IMR-90 (cell line): ENCODE measurements around the gene GLS.

Experiments used
- CEBPB ChIP-seq: IDR thresholded peaks from 2 replicates; pipeline ENCODE4 v1.6.1; 2012; ENCODE audit warnings: low read depth, low read length, improper control_type of control experiment
- CHD1 ChIP-seq: IDR thresholded peaks from 2 replicates; pipeline ENCODE4 v1.6.1; 2012; ENCODE audit warnings: low read depth, low read length, improper control_type of control experiment
- FOS ChIP-seq: fragments of 150-350 bp; IDR thresholded peaks from 2 replicates; pipeline ENCODE4 v1.6.1; 2016; ENCODE audit warnings: low read depth, low read length
- MAFK ChIP-seq: IDR thresholded peaks from 2 replicates; pipeline ENCODE4 v1.6.1; 2012; ENCODE audit warnings: low read depth, low read length, improper control_type of control experiment
- MAZ ChIP-seq: IDR thresholded peaks from 2 replicates; pipeline ENCODE4 v1.6.1; 2012; ENCODE audit warnings: low read depth, mild to moderate bottlenecking, low read length, improper control_type of control experiment, moderate library complexity, borderline replicate concordance
- MXI1 ChIP-seq: IDR thresholded peaks from 2 replicates; pipeline ENCODE4 v1.6.1; 2012; ENCODE audit warnings: low read depth, mild to moderate bottlenecking, low read length, moderate library complexity, borderline replicate concordance
- NFE2L2 ChIP-seq: fragments of 150-350 bp; IDR thresholded peaks from 2 replicates; pipeline ENCODE4 v1.6.1; 2016; ENCODE audit warnings: low read depth, mild to moderate bottlenecking, low read length
- POLR2A ChIP-seq: IDR thresholded peaks from 2 replicates; pipeline ENCODE4 v1.6.1; 2012; ENCODE audit warnings: mild to moderate bottlenecking, low read depth, low read length
- RCOR1 ChIP-seq: IDR thresholded peaks from 2 replicates; pipeline ENCODE4 v1.6.1; 2012; ENCODE audit warnings: mild to moderate bottlenecking, low read length, improper control_type of control experiment; ENCODE audit not compliant: insufficient replicate concordance
- RFX5 ChIP-seq: IDR thresholded peaks from 2 replicates; pipeline ENCODE4 v1.8.0; 2012; ENCODE audit warnings: low read depth, mild to moderate bottlenecking, low read length, moderate library complexity
- SMC3 ChIP-seq: fragments of 150-350 bp; IDR thresholded peaks from 2 replicates; pipeline ENCODE4 v1.6.1; 2016; ENCODE audit warnings: low read depth, mild to moderate bottlenecking, antibody characterized with exemption, low read length, moderate library complexity
- TF ChIP-seq, protein P1 (sequence below): conservative IDR thresholded peaks from 2 replicates; pipeline ENCODE4 v1.5.1; 2012; ENCODE audit warnings: mild to moderate bottlenecking, low read depth, low read length, improper control_type of control experiment
- TF ChIP-seq, protein P2 (sequence below): fragments of 150-350 bp; IDR thresholded peaks from 2 replicates; pipeline ENCODE4 v1.6.1; 2017; ENCODE audit warnings: mild to moderate bottlenecking, antibody characterized with exemption, low read length, low read depth
- TF ChIP-seq, protein P3 (sequence below): fragments of 150-350 bp; IDR thresholded peaks from 2 replicates; pipeline ENCODE4 v1.6.1; 2016; ENCODE audit warnings: low read depth, mild to moderate bottlenecking, low read length, moderate library complexity, borderline replicate concordance

DNA sequence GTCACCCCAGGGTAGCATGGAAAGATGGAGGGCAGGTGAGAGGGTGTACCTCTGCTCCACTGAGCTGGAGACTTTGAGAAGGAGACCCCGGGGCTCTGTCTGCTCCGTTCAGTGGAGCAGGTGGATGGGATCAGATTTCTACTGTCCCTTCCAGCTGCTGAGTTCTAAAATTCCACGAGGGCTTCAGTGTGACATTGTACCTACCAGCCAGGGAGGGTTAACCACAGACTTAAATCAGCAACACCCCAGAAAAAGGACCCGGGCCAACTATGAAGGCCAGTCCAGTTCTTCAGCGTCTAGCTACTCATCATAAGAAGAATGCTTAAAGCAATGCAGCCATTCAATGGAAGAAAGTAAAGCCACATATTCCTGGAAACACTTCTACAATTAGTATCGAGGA is 109.5 kb downstream of the GLS start:
- TF ChIP-seq MAFK (no peak), CHD1 (no peak), POLR2A (no peak), MXI1 (no peak), FOS (no peak), MAZ (no peak), RFX5 (no peak), SMC3 (no peak), CEBPB (no peak), NFE2L2 (no peak), RCOR1 (no peak)
- TF ChIP-seq, protein P1, sequence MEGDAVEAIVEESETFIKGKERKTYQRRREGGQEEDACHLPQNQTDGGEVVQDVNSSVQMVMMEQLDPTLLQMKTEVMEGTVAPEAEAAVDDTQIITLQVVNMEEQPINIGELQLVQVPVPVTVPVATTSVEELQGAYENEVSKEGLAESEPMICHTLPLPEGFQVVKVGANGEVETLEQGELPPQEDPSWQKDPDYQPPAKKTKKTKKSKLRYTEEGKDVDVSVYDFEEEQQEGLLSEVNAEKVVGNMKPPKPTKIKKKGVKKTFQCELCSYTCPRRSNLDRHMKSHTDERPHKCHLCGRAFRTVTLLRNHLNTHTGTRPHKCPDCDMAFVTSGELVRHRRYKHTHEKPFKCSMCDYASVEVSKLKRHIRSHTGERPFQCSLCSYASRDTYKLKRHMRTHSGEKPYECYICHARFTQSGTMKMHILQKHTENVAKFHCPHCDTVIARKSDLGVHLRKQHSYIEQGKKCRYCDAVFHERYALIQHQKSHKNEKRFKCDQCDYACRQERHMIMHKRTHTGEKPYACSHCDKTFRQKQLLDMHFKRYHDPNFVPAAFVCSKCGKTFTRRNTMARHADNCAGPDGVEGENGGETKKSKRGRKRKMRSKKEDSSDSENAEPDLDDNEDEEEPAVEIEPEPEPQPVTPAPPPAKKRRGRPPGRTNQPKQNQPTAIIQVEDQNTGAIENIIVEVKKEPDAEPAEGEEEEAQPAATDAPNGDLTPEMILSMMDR = no peak
- TF ChIP-seq, protein P2, sequence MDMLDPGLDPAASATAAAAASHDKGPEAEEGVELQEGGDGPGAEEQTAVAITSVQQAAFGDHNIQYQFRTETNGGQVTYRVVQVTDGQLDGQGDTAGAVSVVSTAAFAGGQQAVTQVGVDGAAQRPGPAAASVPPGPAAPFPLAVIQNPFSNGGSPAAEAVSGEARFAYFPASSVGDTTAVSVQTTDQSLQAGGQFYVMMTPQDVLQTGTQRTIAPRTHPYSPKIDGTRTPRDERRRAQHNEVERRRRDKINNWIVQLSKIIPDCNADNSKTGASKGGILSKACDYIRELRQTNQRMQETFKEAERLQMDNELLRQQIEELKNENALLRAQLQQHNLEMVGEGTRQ = no peak
- TF ChIP-seq, protein P3, sequence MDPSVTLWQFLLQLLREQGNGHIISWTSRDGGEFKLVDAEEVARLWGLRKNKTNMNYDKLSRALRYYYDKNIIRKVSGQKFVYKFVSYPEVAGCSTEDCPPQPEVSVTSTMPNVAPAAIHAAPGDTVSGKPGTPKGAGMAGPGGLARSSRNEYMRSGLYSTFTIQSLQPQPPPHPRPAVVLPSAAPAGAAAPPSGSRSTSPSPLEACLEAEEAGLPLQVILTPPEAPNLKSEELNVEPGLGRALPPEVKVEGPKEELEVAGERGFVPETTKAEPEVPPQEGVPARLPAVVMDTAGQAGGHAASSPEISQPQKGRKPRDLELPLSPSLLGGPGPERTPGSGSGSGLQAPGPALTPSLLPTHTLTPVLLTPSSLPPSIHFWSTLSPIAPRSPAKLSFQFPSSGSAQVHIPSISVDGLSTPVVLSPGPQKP = no peak
